Left kidney (tissue), 2 donors: Measurements from ENCODE around the gene F2RL2. TPM values are rescaled to one million over a fixed set of nuclear protein-coding genes. Genes with fewer than 3 reads are reported as not detected.
"Not testable (repeated sequence)": the region's sequence is repeated elsewhere in the genome, so short reads cannot be mapped to it uniquely, and the experiment has no call there.

Experiments used
- DNase-seq: peaks from one replicate; pipeline ENCODE4 v3.0.0-alpha.2; 2013
- polyA plus RNA-seq: library from polyadenylated mRNA; unstranded; fragments of 120-200 nt; gene quantifications from one replicate; pipeline ENCODE4 v1.2.1, GENCODE V29; 2013; ENCODE audit not compliant: insufficient read length

F2RL2 gene
- polyA plus RNA-seq, 1 donor = 0.71 TPM

- no peak for DNase-seq
These were observed 2.0 kb upstream of the F2RL2 start for GRCh38 chr5:76625087-76625815.

DNA sequence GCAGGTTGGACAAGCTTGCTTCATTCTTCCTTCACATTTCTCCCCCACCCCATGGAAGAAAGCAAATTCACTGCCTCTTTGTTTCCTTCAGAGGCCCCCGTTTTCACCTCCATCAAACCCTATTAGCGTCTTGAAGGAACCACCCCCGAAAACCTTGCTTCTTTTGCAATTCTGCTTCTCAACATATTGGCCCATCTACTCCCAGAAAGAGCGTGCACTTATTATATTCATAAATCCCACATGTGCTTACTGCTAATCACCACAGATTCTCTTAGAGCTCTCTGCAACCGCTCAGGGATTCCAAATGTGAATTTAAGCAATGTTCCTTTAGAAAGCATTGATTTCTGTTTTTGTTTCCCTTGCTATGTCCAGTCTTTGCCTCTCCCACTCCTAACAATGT lies 1.1 kb downstream of the F2RL2 start:
- no peak for DNase-seq

DNA sequence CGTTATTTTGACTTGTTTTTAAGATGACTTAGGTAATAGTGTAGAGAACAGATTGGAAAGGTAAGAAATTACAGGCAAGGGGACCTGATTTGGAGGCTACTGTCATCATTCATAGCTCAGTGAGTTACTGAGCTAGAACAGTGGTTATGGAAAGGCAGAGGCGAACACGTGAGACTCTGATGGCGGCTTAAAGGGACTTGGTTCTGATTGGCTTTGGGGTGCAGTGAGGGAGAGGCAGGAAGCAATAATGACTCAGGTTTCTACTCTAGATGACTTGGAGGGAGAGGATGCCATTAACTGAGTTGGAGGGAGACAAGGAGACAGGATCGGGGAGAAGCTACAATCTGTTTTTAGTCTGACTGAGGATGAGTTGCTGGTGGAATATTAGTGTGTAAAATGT lies 3.0 kb downstream of the F2RL2 start:
- DNase-seq = no peak

GRCh38 chr5:76617675-76618074 lies 5.5 kb downstream of the F2RL2 start:
- no peak for DNase-seq

DNA sequence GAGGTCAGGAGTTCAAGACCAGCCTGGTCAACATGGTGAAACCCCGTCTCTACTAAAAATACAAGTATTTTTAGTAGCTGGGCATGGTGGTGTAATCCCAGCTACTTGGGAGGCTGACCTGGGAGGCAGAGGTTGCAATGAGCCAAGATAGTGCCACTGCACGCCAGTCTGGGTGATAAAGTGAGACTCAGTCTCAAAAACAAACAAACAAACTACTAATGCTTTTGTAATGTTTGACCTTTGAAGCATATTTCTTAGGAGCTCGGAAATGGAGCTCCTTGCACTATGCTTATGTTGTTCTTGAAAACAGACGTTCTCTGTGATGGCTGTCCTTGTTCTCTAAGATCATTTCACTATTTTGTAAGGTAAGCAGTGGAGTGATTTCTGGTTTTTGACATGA lies 6.0 kb downstream of the F2RL2 start:
- no peak for DNase-seq

DNA sequence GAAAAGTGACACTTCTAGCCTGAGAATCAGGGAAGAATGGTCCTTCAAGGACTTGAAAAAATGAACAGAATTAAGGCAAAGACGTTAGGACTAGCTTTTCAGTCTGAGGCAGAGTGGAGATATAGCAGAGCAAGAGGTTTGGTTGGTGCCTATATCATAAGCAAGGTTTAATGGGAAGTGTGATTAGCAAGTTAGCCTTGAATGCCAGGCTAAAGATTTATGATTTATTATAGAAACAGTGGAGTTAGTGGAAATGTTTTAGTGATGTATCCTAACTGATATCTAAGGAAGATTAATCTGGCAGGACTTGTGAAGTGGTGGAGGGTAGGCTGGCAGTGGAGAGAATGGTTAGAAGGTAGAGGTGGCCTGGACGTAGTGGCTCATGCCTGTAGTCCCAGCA lies 7.0 kb downstream of the F2RL2 start:
- no peak for DNase-seq

- no peak for DNase-seq
These were observed 7.4 kb downstream of the F2RL2 start for GRCh38 chr5:76615759-76616158.

DNA sequence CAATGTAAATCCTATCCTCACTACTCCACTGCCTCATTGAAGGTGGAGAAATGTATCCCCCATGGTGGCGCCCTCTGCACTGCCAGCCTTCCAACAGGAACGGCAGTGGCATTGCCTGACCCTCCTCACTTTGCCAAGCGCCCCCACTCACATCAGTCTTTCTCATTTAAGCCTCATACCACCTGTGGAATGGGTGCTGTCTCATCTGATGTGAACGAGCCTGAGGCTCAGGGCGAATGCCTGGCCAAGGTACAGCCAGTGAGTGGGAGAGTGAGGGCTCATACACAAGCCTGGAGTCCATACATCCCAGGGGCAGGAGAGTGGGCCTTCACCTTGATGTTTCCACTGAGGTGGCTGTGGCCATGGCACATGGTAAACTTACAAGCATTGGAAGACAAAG lies 10.3 kb downstream of the F2RL2 start:
- no peak for DNase-seq

GRCh38 chr5:76610196-76610595 lies 13.0 kb downstream of the F2RL2 start:
- DNase-seq = no peak

DNA sequence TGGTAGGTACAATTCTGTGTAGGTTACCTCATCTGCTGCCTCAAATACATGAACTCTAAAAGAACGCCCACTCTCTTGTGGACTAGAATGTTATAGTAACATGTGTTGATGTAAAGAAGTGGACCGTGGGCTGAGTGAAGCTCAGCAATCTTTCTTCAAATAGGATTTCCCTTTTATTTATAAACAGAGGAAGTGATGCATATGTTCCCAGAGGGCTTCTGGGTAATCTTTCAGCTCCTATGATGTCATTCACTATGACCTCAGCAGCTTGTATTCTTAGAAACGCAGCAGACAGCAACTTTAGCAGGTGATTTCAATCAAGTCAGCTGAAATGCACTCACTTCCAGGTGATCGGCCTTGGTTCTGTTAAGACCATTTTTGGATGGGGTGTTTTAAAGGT lies 14.4 kb downstream of the F2RL2 start:
- DNase-seq = peak; percentile 37

GRCh38 chr5:76607353-76607871 lies 15.8 kb downstream of the F2RL2 start:
- DNase-seq = peak; percentile 52

DNA sequence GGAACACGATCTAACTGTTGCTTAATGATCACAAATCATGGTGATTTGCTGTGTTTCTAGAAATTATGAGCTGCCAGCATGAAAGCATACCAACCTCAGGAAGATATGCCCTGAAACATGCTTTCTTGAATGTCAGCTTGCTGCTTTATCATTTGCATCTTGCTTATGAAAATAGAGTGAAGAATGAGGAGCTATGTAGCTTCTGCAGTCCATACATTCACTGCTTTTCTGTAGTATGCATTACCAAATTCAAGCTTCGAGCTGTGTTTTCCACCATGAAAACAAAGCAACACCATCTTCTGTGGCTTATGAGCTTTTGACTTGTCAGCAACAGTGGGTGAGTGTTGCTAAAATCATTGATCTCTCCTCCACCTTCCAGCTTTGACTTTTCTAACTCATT lies 16.5 kb downstream of the F2RL2 start:
- DNase-seq = no peak

- DNase-seq = no peak
These were observed 18.4 kb downstream of the F2RL2 start for GRCh38 chr5:76604838-76605237.

- not testable (repeated sequence) for DNase-seq
These were observed 19.2 kb downstream of the F2RL2 start for GRCh38 chr5:76603991-76604390.

GRCh38 chr5:76602094-76602726 lies 21.0 kb downstream of the F2RL2 start:
- DNase-seq = no peak

DNA sequence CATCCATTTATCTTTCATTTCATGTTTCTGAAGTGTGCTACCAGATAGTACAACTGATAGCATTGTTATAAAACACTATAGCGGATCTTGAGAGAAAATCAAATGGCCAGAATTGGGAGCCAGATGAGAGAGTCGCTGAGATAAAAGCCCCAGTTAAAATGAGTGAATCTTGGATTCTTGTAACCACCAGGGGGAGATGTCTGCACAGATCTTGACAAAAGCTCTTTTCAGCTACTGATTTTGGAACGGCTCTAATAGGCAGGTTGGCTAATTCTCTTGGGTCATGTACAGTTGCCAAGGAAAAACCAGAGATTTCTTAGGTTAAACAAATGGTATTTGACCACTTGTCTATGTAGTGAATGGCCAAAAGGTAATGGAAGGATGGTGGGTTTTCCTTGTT lies 21.7 kb downstream of the F2RL2 start:
- peak; percentile 57 for DNase-seq

GRCh38 chr5:76600716-76601115 lies 22.5 kb downstream of the F2RL2 start:
- no peak for DNase-seq

DNA sequence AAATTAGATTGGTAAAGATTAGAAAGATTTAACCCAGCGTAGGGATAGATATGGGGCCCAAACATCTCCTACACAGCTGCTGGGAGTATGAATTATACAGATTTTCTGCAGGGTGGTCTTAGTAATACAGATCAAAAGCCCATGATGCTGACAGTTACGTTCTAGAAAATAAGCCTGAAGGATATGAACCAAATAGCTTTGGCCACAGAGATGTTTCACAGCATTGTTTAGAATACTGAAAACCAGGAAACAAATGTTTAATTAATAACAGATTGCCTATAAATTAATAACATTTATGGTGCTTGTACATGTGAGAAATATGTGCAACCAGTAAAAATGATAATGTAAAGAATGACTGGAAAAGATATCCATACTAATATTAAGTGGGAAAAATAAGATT lies 24.7 kb downstream of the F2RL2 start:
- DNase-seq = no peak

GRCh38 chr5:76595755-76596481 lies 27.3 kb downstream of the F2RL2 start:
- no peak for DNase-seq

- DNase-seq = no peak
These were observed 29.1 kb downstream of the F2RL2 start for GRCh38 chr5:76594107-76594506.

- no peak for DNase-seq
These were observed 30.5 kb downstream of the F2RL2 start for GRCh38 chr5:76592692-76593091.

DNA sequence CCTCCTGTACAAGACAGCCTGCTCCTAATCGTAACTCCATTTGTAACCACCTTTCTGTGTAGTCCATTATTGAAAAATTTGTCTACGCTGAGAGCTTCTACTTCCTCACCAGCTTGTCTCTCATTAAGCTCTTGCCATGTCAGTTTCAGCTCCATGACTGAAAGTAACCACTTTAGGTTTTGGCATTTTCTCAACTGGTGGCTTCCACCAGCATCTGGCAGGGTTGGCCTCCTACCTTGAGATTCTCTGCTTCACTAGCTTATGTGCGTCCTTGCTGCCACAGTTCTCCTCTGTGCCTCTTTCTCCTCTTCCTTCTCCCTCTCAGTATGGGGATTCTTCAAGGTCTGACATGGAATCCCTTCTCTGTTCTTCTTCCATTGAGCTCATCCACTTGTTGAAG lies 31.8 kb downstream of the F2RL2 start:
- no peak for DNase-seq

DNA sequence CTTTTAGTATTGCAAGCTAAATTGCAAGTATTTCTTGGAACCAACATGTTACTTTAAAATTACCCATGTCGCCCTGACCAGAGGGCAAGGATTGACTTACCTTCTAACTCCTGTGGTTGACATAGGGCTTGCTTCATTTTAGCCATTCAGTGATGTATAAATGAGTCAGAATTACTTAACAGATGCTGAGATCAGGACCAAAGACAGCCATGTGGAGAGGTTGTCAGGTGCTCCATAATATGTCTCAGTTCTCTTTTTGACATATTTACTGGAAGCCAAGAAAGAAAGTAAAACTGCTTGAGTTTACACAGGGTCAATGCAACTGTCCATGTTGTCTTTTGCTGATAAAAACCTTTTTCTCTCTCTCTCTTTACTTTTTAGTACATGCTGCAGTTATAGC lies 33.2 kb downstream of the F2RL2 start:
- DNase-seq = no peak
